Measurements from ENCODE around the gene SLF2.
A peak's percentile ranks its signal among the peaks of the same experiment; 100 is the strongest.

SLF2 gene

GRCh38 chr10:100966887-100967286, 54.1 kb downstream of the SLF2 start:
- TF ChIP-seq, protein P1, sequence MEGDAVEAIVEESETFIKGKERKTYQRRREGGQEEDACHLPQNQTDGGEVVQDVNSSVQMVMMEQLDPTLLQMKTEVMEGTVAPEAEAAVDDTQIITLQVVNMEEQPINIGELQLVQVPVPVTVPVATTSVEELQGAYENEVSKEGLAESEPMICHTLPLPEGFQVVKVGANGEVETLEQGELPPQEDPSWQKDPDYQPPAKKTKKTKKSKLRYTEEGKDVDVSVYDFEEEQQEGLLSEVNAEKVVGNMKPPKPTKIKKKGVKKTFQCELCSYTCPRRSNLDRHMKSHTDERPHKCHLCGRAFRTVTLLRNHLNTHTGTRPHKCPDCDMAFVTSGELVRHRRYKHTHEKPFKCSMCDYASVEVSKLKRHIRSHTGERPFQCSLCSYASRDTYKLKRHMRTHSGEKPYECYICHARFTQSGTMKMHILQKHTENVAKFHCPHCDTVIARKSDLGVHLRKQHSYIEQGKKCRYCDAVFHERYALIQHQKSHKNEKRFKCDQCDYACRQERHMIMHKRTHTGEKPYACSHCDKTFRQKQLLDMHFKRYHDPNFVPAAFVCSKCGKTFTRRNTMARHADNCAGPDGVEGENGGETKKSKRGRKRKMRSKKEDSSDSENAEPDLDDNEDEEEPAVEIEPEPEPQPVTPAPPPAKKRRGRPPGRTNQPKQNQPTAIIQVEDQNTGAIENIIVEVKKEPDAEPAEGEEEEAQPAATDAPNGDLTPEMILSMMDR (IDR thresholded peaks at IDR 0.05; ENCODE audit: low read length) = no peak
- TF ChIP-seq EZH2phosphoT487 (IDR thresholded peaks at IDR 0.05; ENCODE audit: low read length) (no peak), EZH2 (optimal IDR thresholded peaks at IDR 0.05; ENCODE audit: low read depth, low read length) (no peak)
- Histone ChIP-seq H3K36me3 (replicated peaks; ENCODE audit: insufficient read depth, low read length) (peaks cover 8% of the 10 kb centered on the region; the same call in 1 of the 2 replicates), H3K4me2 (ENCODE audit: low read depth, low read length) (no peak overlapping the region), H3K79me2 (ENCODE audit: low read length) (no peaks in the 10 kb centered on the region), H3K9me3 (replicated peaks; ENCODE audit: insufficient read depth, low read length) (no peaks in the 10 kb centered on the region), H4K20me1 (ENCODE audit: insufficient read depth, low read length) (no peaks in the 10 kb centered on the region), H3K4me1 (ENCODE audit: low read length) (no peaks in the 10 kb centered on the region), H2AFZ (ENCODE audit: low read length) (no peak overlapping the region), H3K4me3 (ENCODE audit: low read length) (no peak overlapping the region), H3F3A (ENCODE audit: insufficient read depth, low read length) (no peaks in the 10 kb centered on the region; the same call in 1 of the 2 replicates), H3K27ac (ENCODE audit: low read length) (no peak overlapping the region), H3K9me2 (replicated peaks; ENCODE audit: insufficient read depth, low read length) (no peaks in the 10 kb centered on the region), H3K9ac (ENCODE audit: low read length) (no peak overlapping the region), H3K27me3 (replicated peaks; ENCODE audit: insufficient read depth, low read length) (0 out of 2 replicates have a peak, but pooled peaks cover 3% of the 10 kb centered on the region)
- no peak for DNase-seq

GRCh38 chr10:100967332-100967731, 54.6 kb downstream of the SLF2 start:
- Histone ChIP-seq H3K27me3 (replicated peaks; ENCODE audit: insufficient read depth, low read length) (0 out of 2 replicates have a peak, but pooled peaks cover 3% of the 10 kb centered on the region), H3K36me3 (replicated peaks; ENCODE audit: insufficient read depth, low read length) (0 out of 2 replicates have a peak, but pooled peaks cover 4% of the 10 kb centered on the region), H3K9me2 (replicated peaks; ENCODE audit: insufficient read depth, low read length) (no peaks in the 10 kb centered on the region), H3K4me1 (ENCODE audit: low read length) (no peaks in the 10 kb centered on the region), H3K9me3 (replicated peaks; ENCODE audit: insufficient read depth, low read length) (no peaks in the 10 kb centered on the region), H3K27ac (ENCODE audit: low read length) (no peak overlapping the region), H3K4me2 (ENCODE audit: low read depth, low read length) (no peak overlapping the region), H3K79me2 (ENCODE audit: low read length) (no peaks in the 10 kb centered on the region), H3K9ac (ENCODE audit: low read length) (no peak overlapping the region), H4K20me1 (ENCODE audit: insufficient read depth, low read length) (no peaks in the 10 kb centered on the region), H2AFZ (ENCODE audit: low read length) (no peak overlapping the region), H3K4me3 (ENCODE audit: low read length) (no peak overlapping the region), H3F3A (ENCODE audit: insufficient read depth, low read length) (no peaks in the 10 kb centered on the region; the same call in 1 of the 2 replicates)
- TF ChIP-seq EZH2 (optimal IDR thresholded peaks at IDR 0.05; ENCODE audit: low read depth, low read length) (no peak), EZH2phosphoT487 (IDR thresholded peaks at IDR 0.05; ENCODE audit: low read length) (no peak)
- TF ChIP-seq, protein P1 (IDR thresholded peaks at IDR 0.05; ENCODE audit: low read length) = no peak
- no peak for DNase-seq

DNA sequence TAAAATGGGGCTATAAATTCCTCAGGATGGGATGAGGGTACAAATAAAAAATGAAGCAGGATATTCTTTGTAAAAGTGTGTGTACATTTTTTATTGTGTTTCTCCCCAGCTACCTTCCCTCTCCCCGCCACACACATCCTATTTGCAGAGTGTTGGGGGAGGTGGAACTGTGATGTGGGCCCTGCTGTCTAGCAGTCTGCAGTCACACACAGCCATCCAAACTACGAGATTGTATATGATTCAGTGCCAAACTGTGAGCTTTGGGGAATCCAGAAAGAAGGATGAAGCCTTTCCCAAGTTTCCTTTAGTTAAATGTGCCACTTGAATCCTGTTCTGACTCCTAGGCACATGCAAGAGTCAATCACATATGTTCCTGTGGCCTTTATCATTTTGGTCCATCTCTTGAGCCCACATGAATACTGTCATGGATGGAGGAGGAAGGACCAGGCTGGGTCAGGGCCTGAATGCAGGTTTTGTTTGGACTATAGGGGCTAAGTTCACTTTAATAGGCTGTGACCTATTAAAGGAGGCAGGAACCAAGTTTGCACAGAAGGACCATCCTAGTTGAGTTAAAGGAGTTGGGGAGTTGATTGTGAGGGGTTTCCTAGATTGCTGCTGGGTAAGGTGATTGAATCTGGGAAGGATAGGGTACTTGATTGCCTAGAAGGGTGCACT, 55.4 kb downstream of the SLF2 start:
- Histone ChIP-seq H3K27me3 (replicated peaks; ENCODE audit: insufficient read depth, low read length) (0 out of 2 replicates have a peak, but pooled peaks cover 3% of the 10 kb centered on the region), H4K20me1 (ENCODE audit: insufficient read depth, low read length) (no peaks in the 10 kb centered on the region), H3K4me2 (ENCODE audit: low read depth, low read length) (peak overlapping the region; percentile 100; the same call in 1 of the 2 replicates), H3F3A (ENCODE audit: insufficient read depth, low read length) (no peaks in the 10 kb centered on the region; the same call in 1 of the 2 replicates), H3K4me3 (ENCODE audit: low read length) (no peak overlapping the region), H3K9ac (ENCODE audit: low read length) (no peak overlapping the region; the same call in 1 of the 2 replicates), H3K36me3 (replicated peaks; ENCODE audit: insufficient read depth, low read length) (no peaks in the 10 kb centered on the region), H3K9me2 (replicated peaks; ENCODE audit: insufficient read depth, low read length) (no peaks in the 10 kb centered on the region), H3K9me3 (replicated peaks; ENCODE audit: insufficient read depth, low read length) (no peaks in the 10 kb centered on the region), H3K4me1 (ENCODE audit: low read length) (no peaks in the 10 kb centered on the region), H3K79me2 (ENCODE audit: low read length) (no peaks in the 10 kb centered on the region), H3K27ac (ENCODE audit: low read length) (no peak overlapping the region), H2AFZ (ENCODE audit: low read length) (no peak overlapping the region)
- TF ChIP-seq EZH2phosphoT487 (IDR thresholded peaks at IDR 0.05; ENCODE audit: low read length) = no peak
- TF ChIP-seq, protein P1 (IDR thresholded peaks at IDR 0.05; ENCODE audit: low read length) = no peak
- no peak for TF ChIP-seq EZH2 (optimal IDR thresholded peaks at IDR 0.05; ENCODE audit: low read depth, low read length)
- DNase-seq = no peak
